Brain microvascular endothelial cell (primary cell): ENCODE data around the gene DNHD1.

Source experiments
- DNase-seq: peaks from one replicate; pipeline ENCODE4 v3.0.0-alpha.2; 2020
- H3K27ac ChIP-seq: fragments of 250-450 bp; sonication (Bioruptor Pico); 2 replicates; pipeline ENCODE4 v1.5.1; 2020; ENCODE audit warnings: mild to moderate bottlenecking, moderate library complexity
- H3K27me3 ChIP-seq: fragments of 250-450 bp; sonication (Bioruptor Pico); replicated peaks from 2 replicates; pipeline ENCODE4 v1.5.1; 2020; ENCODE audit warnings: mild to moderate bottlenecking
- H3K36me3 ChIP-seq: fragments of 250-450 bp; sonication (Bioruptor Pico); replicated peaks from 2 replicates; pipeline ENCODE4 v1.5.1; 2020; ENCODE audit warnings: mild to moderate bottlenecking
- H3K4me3 ChIP-seq: 2 replicates; pipeline ENCODE4 v1.5.1; 2011; ENCODE audit warnings: low read depth, mild to moderate bottlenecking, control low read depth, low read length, moderate library complexity
- in situ Hi-C: cut with HindIII; loops from 2 replicates; pipeline ENCODE4 v1.10.0; 2017; ENCODE audit warnings: low sequenced_read_pairs, low pct_ligation_motif_present
- TF ChIP-seq, protein P1 (sequence below): IDR thresholded peaks from 2 replicates; pipeline ENCODE4 v1.5.1; 2011; ENCODE audit warnings: low read depth, mild to moderate bottlenecking, moderate library complexity, low read length, control low read depth, inconsistent platforms; ENCODE audit errors: missing control alignments

The DNHD1 gene

DNA sequence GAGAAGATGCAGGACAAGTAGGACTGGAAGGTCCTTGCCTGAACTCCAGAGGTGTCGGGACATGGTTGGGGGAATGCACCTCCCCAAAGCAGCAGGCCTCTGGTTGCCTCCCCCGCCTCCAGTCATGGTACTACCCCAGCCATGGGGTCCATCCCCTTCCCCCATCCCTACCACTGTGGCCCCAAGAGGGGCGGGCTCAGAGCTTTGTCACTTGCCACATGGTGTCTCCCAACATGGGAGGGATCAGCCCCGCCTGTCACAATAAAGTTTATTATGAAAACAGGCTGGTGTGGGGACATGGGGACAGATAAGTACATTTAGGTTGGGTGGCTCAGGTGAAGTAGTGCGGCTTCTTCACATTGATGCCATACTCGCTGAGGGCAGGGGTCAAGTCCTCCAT is 113.5 kb downstream of the DNHD1 start:
- peak overlapping the region; percentile 74 for H3K4me3 ChIP-seq
- TF ChIP-seq, protein P1, sequence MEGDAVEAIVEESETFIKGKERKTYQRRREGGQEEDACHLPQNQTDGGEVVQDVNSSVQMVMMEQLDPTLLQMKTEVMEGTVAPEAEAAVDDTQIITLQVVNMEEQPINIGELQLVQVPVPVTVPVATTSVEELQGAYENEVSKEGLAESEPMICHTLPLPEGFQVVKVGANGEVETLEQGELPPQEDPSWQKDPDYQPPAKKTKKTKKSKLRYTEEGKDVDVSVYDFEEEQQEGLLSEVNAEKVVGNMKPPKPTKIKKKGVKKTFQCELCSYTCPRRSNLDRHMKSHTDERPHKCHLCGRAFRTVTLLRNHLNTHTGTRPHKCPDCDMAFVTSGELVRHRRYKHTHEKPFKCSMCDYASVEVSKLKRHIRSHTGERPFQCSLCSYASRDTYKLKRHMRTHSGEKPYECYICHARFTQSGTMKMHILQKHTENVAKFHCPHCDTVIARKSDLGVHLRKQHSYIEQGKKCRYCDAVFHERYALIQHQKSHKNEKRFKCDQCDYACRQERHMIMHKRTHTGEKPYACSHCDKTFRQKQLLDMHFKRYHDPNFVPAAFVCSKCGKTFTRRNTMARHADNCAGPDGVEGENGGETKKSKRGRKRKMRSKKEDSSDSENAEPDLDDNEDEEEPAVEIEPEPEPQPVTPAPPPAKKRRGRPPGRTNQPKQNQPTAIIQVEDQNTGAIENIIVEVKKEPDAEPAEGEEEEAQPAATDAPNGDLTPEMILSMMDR: no peak
- no peak overlapping the region for H3K27ac ChIP-seq
- in situ Hi-C loops: no loop called here
- no peak for DNase-seq
- peaks cover 53% of the 10 kb centered on the region for H3K36me3 ChIP-seq
- no peaks in the 10 kb centered on the region for H3K27me3 ChIP-seq

DNA sequence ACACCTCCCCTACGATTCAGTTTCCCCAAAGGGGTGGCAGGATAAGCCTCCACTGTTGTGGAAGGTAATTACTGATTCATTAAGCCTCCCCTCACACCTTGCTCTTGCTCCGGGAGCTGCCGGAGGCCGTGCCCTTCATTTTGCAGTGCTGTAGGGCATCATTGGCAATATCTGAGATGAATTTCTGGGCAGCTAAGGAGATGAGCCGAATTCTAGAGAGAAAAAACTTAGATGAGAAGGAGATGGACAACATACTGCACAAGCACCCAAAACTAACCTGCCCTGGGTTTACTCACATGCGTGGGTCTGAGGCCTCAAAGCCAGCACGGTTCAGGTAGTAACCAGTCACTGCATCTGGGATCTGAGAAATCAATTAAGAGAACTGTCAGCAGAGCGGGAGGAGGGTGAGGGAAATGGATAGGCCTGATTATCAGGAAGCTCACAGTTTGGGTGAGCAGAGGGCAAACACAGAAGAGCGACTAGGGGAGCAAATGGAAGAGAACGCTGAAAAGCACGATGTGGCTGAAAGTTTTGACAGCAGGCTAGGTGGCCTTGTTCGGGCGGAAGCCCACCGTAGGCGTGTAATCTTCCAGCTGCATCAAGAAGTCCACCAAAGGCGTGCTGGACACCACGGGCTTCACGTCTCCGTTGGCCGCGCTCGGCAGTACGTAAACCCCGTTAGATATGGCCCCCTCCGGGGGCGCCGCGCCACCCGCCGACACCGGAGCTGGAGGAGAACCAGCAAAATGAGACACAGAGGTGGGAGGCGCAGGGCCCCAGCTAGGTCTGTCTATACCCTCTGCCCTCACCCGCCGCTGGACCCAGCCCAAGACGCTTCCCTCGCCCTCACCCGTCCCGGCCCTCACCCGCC is 114.2 kb downstream of the DNHD1 start:
- TF ChIP-seq, protein P1: no peak
- Histone ChIP-seq H3K27me3 (no peaks in the 10 kb centered on the region), H3K36me3 (peaks cover 57% of the 10 kb centered on the region), H3K27ac (peak overlapping the region; percentile 96), H3K4me3 (peak overlapping the region; percentile 74)
- DNase-seq: no peak
- in situ Hi-C loops: no loop called here

DNA sequence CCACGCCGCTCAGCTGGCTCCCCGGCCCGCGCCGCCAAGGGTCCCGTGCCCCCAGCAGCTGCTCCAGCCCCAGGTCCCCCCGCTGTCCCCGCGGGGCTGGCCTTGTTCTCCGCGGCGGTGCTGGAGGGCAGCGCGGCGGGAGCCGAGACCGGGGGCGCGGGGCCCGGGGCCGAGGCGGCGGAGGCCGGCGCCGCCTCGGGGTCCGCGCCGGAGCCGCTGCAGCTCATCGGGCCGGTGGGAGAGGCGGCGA is 114.8 kb downstream of the DNHD1 start:
- peaks cover 57% of the 10 kb centered on the region for H3K36me3 ChIP-seq
- in situ Hi-C loops: no loop called here
- peak overlapping the region; percentile 96 for H3K27ac ChIP-seq
- DNase-seq: no peak
- no peaks in the 10 kb centered on the region for H3K27me3 ChIP-seq
- peak overlapping the region; percentile 74 for H3K4me3 ChIP-seq
- TF ChIP-seq, protein P1: no peak

DNA sequence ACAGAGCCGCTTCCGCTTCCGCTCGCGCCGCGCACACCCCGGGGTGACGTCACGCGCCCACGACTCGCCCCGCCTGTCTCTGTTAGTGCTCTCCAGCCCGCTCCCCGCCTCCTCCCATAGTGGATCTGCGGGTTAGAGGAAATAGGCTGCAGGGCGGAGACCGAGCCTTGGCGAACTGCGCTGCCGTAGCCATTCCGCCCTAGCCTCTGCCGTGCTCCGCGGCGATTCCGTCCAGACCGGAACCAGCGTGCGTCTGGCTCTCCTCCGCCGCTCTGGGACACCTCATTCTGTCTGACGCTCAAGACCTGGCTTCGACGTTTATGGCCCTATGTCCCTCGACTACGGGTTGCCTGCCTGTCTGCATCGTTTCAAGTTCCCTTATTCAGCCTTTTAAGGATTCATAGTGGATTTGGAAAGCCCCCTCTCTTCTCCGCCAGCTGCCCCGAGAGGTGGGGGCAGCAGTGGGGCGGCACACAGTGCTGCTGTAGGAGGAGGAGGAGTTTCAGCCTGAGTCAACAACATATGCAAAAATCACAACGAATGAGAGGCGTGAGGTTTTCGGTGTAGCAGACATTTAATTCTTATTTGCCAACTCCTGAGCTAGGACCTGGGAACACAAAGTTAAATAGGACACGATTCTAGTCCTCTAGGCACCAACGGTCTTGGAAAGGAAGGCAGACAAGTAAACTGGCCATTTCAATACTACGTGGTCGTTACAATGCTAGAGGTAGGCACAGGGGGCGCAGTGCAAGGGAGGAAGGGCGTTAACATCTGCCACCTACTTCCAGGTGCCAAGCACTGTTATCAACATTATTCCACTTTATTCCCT is 115.3 kb downstream of the DNHD1 start, which contains the start of gene TAF10:
TSS of gene TAF10 (minus strand) at position 4 of the 829 bp plus-strand sequence. CDS start 27 bp downstream, outside the sequence.
- in situ Hi-C loops: no loop called here
- H3K27ac ChIP-seq: peak within 1 kb of the TSS; percentile 96

DNA sequence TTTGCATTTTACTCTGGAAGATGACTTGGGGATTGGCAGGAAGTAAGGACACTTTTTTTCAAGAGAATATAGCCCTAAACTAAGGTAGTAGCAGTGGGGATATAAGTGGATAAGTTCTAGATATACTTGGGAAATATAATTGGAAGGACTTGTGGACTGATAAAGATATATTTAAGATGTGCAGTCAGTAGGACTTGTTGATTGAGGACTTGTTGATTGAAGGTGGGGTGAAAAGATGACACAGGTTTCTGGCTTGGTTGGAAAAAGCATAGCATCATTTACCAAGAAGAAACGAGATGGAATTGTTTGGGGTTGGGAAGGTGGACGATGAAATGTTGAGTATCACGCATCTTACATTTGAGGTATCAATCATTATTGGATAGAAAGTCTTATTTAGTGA is 116.4 kb downstream of the DNHD1 start:
- no peak overlapping the region for H3K4me3 ChIP-seq
- no peak overlapping the region for H3K27ac ChIP-seq
- no peak for DNase-seq
- peaks cover 45% of the 10 kb centered on the region for H3K36me3 ChIP-seq
- in situ Hi-C loops: no loop called here
- H3K27me3 ChIP-seq: no peaks in the 10 kb centered on the region
- TF ChIP-seq, protein P1: no peak

More for the DNA sequence above, 115.3 kb downstream of the DNHD1 start, which contains the start of gene TAF10:
- DNase-seq: peak; percentile 95
- Histone ChIP-seq H3K4me3 (peak within 1 kb of the TSS; percentile 74), H3K27me3 (no peaks in the 10 kb centered on the region), H3K36me3 (peaks cover 53% of the 10 kb centered on the region)
- TF ChIP-seq, protein P1: peak; percentile 62
